GM20000 (cell line): Measurements from ENCODE around the gene FAM171A1.

Source experiments
- DNase-seq: peaks from one replicate; pipeline ENCODE4 v3.0.0; 2012; ENCODE audit warnings: low spot score
- TF ChIP-seq, protein P1 (sequence below): IDR thresholded peaks from 2 replicates; pipeline ENCODE4 v1.5.1; 2012; ENCODE audit warnings: mild to moderate bottlenecking, control low read depth; ENCODE audit errors: extremely low read depth, missing control alignments

FAM171A1 gene

GRCh38 chr10:15201589-15202300 is 169.3 kb downstream of the FAM171A1 start:
- DNase-seq = no peak
- TF ChIP-seq, protein P1, sequence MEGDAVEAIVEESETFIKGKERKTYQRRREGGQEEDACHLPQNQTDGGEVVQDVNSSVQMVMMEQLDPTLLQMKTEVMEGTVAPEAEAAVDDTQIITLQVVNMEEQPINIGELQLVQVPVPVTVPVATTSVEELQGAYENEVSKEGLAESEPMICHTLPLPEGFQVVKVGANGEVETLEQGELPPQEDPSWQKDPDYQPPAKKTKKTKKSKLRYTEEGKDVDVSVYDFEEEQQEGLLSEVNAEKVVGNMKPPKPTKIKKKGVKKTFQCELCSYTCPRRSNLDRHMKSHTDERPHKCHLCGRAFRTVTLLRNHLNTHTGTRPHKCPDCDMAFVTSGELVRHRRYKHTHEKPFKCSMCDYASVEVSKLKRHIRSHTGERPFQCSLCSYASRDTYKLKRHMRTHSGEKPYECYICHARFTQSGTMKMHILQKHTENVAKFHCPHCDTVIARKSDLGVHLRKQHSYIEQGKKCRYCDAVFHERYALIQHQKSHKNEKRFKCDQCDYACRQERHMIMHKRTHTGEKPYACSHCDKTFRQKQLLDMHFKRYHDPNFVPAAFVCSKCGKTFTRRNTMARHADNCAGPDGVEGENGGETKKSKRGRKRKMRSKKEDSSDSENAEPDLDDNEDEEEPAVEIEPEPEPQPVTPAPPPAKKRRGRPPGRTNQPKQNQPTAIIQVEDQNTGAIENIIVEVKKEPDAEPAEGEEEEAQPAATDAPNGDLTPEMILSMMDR = no peak

GRCh38 chr10:15200626-15201025 is 170.5 kb downstream of the FAM171A1 start:
- no peak for DNase-seq
- TF ChIP-seq, protein P1 = no peak

GRCh38 chr10:15197911-15198310 is 173.2 kb downstream of the FAM171A1 start:
- DNase-seq = no peak
- TF ChIP-seq, protein P1 = no peak

GRCh38 chr10:15197276-15197675 is 173.8 kb downstream of the FAM171A1 start:
- no peak for DNase-seq
- TF ChIP-seq, protein P1 = no peak

- no peak for DNase-seq
- TF ChIP-seq, protein P1 = no peak
Observed at GRCh38 chr10:15196021-15196834, 174.9 kb downstream of the FAM171A1 start.

DNA sequence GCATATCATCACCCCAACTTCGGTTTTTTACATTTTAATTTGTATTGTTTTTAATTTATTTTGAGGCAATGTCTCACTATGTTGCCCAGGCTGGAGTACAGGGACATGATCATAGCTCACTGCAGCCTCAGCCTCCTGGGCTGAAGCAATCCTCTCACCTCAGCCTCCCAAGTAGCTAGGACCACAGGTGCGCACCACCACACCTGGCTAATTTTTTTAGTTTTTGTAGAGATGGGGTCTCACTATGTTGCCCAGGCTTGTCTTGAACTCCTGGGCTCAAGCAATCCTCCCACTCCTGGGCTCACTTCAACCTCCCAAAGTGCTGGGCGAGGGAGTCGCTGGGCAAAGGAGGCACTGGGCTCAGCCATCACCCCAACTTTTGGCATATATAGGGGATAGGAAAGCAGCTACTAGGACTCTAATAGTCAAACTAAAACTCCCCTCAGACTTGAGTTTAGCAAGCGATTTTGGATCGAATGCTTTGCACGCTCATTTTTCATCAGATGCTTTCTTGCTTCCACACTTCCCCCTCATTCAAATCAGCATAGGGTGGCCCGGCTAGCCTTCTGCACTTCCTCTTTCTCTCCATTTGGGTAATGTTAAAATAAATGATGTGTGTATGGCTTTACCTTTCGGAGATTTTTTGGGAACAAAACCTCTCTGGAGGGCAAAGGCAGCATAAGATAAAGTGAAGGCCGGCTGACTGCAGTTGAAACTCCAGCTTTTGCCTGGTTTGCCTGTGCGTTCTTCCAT is 181.8 kb downstream of the FAM171A1 start:
- TF ChIP-seq, protein P1 = no peak
- no peak for DNase-seq
